Activated CD4-positive, alpha-beta T cell treated with anti-CD3 and anti-CD28 coated beads, Interleukin-2, Interleukin-6, amounts not matched to agents 100 ng/mL and 50 ng/mL, durations not matched to agents 16 hours and 8 hours (primary cell): ENCODE data around the gene MBTD1.
A peak's percentile ranks its signal among the peaks of the same experiment; 100 is the strongest.
"Not testable (repeated sequence)": the region's sequence is repeated elsewhere in the genome, so short reads cannot be mapped to it uniquely, and the experiment has no call there.

ENCODE experiments used
- DNase-seq: peaks from one replicate; pipeline ENCODE4 v3.0.0-alpha.2; 2020

Gene MBTD1

DNA sequence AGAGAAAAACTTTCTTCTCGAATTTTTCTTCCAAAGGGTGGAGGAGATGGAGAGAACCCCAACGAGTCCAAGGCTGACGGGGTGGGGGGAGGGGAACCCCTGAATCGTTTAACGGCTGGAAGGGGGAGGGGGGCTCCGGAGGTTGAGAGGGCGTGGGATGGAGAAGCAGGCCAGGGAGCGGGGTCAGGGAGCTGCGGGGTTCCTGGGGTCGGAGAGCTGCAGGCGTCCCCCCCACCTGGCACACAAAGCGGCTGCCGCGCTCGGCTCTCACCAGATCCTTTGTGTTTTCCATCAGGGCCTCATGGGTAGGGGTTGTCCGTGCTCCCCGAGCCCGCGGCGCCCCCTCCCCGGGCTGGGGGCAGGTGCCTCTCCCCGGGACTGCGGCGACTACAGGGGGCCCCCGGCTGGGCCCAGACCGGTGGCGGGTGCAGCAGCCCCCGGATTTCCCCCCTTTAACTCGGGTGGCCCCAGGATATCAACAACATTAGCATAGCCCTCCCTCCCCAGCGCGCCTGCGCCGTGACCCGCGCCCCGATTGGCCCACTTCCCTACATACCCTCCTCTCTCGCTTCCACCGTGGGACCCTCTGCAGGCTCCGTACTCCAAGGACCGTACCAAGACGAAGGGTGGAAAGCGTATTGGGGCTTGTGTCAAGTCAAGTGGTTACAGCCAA, at the start of gene MBTD1:
Gene MBTD1 (minus strand): TSS at position 486 of the 673 bp plus-strand sequence. CDS start 34,888 bp downstream, outside the sequence.
- peak; percentile 97 for DNase-seq

DNA sequence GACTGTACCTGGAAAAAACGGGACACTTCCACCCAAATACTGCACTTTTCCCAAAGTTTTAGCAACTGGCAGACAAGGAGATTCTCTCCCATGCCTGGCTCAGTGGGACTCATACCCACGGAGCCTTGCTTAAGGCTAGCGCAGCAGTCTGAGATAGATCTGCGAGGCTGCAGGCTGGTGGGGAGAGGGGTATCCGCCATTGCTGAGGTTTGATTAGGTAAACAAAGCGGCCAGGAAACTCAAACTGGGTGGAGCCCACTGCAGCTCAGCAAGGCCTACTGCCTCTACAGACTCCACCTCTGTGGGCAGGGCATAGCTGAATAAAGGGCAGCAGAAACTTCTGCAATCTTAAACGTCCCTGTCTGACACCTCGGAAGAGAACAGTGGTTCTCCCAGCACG, 45.3 kb upstream of the MBTD1 start:
- DNase-seq: no peak

DNA sequence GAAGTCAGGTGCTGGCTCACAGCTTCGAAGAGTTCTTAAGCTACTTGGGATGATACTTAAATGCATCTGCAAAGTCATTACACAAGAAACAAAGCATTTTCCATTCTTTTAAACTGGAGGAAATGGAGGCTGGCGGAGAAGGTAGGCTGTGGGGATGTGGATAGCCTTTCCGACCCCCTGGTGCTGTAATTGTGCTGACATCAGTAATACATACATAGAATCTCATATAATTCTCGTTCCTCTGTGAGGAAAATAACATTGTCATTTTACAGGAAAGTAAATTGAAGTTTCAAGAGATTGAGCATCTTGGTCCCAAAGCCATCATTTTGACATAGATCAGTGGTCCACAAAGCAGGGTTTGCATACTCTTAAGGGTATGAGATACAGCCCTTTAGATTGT, 40.0 kb upstream of the MBTD1 start:
- no peak for DNase-seq

DNA sequence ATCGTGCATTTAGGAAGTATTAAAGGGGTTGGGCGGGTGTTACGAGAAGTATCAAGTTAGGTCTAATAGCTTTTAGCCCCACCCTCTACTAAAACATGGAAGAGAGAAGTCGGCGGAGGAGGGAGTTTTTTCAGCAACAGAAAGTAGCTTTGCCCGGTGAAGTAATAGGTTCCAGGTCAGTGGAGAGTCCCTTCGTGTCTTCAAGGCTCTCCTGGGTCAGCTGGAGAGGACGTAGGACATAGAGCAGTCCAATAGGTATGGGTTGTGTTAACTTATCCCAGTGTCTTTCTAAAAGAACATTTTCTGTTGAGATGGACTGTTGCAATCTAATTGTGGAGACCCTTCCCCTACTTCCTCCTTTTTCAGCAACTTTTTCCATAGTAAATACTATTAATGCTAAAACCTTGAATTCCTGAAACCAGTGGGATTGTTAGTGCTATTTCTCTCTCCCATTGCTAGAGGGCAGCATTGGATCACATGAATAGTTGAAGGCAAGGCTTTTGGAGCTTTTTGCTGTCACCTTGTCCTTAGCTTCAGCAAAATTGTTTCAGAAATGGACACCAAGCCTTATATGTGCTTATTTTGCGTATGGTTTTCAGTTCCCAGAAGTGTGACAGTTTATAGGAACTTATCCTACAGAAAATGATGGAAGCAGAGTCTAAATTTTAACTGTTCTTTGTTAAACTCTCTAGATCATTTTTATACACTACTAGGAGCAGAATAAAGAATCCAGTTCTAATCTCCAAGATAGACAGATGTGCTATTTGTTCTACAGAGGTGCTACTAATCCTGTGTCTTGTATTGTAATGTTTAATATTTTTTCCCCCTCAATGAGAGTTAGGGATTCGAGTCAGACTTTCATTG, 38.9 kb upstream of the MBTD1 start:
- DNase-seq: peak; percentile 9

DNA sequence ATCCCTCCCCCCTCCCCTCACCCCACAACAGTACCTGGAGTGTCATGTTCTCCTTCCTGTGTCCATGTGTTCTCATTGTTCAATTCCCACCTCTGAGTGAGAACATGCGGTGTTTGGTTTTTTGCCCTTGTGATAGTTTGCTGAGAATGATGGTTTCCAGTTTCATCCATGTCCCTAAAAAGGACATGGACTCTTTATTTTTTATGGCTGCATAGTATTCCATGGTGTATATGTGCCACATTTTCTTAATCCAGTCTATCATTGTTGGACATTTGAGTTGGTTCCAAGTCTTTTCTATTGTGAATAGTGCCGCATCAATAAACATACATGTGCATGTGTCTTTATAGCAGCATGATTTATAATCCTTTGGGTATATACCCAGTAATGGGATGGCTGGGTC, 34.5 kb upstream of the MBTD1 start:
- DNase-seq: not testable (repeated sequence)

DNA sequence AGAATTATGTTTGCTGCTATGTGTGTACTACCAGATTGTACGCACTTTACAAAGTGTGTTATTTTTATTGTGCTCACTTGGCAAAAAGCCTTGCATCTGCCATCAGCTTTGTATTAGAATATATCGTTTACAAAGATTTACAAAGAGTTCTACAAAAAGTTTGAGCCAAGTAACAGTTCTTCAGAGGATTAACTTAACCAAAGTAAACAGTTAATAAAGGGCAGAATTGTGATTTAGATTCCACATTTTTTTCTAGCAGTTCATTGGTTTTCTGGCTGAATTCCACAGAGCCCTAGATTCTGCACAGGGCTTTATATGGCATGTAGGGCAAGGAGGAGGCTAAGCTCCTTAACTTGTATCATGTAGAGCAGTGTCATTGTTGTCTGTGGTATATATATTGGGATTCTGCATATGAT, 29.9 kb upstream of the MBTD1 start:
- no peak for DNase-seq

DNA sequence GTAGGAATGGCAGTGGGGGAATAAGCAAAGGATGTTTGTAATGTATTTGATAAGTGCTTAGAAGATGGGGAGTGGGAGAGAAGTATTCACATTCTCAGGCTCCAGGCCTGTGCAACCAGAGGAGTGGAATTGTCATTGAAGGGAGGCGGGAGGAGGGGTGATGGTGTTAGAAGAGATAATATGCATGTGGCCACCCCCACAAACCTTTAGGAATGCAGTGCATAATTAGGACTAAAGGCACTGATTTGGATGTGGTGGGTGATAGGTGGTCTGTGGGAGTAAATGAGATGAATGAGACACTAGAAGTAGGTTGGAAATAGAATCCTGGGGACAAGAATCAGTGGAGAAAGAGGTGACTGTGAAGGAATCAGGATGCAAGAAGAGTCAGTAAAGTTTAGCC, 27.6 kb upstream of the MBTD1 start:
- no peak for DNase-seq

DNA sequence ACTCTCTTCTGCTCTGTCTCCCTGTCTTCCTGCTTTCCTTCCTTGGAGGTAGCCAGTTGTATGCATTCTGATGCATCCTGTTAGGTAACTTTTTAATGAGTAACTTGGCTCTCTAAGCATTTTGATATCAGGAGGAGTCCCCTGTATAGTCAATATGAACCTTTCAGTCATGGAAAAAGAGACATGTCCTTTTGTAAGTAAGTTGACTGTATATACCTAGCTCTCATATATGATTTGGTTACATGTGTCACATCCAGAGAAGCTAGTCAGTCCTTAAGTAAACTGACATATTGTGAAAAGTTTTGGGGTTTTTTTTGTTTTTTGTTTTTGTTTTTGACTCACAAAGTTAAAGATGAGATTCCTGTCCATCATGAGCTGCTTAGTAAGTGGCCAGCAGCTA, 19.3 kb upstream of the MBTD1 start:
- DNase-seq: peak; percentile 5

DNA sequence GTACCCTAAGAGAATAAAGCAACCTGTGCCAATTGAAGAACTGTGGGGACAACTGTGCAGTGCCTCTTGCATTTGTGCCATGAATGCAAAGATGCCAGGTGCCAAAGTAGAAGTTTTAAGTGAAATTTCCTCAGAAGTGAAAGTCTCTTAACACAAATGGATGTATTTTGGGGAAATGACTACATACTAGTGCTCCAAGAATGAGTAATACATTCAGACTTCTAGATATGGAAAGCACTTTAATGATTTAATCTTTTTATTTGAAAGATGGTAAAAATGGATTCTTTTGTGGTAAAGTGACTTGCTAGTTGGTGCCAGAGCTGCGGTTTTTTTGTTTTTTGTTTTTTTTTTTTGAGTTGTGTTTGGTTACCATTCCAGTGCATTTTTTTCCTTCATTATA, 15.5 kb upstream of the MBTD1 start:
- peak; percentile 19 for DNase-seq

DNA sequence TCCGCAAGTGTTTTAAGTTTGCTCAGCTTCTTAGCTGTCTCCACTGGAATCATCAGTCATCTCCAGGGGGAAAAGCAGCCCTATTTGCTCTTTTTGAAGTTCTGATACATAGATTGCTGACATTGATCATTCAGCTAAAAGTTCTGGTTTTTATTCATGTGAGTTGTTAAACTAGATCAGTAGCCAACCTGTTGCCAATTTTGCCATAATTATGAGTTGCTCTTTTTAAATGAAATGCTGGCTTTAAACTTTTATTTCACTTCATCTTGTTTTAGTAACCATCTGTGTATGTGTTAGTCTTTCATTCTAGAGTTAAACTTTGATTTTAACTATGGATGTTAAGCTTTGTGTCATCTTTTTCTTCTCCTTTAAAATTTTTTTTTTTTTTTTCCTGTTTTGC, 13.0 kb upstream of the MBTD1 start:
- DNase-seq: no peak

DNA sequence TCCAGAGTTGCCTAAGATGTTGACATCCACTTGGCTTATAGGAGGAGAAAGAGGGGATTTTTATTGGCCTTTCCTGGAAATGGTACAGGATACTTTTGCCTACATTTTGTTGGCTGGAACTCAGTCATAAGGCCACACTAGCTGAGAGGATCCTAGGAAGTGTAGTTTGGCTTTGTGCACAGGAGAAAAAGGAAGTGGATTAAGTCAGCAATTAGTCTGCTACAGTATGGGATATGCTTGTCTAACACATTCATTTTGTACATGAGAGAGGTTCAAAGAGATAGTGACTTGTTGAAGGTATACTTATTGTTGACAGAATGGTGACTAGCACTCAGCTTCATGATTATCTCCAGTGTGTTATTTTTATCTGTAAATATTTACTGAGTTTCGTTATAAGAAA, 10.8 kb upstream of the MBTD1 start:
- DNase-seq: no peak

DNA sequence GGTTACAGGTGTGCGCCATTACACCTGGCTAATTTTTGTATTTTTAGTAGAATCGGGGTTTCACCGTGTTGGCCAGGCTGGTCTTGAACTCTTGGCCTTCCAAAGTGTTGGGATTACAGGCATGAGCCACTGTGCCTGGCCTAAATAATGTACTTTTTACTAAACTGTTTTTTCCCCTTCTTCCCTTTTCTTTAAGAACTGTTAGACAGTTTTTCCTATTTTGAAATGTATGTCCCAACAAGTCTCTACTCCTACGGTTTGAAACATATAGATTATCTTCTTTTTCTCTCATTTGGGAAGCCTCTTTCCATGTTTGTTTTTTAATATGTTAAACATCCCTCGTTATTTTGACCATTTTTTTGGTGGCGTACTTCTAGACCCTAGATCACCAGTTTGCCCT, 10.1 kb upstream of the MBTD1 start:
- no peak for DNase-seq

DNA sequence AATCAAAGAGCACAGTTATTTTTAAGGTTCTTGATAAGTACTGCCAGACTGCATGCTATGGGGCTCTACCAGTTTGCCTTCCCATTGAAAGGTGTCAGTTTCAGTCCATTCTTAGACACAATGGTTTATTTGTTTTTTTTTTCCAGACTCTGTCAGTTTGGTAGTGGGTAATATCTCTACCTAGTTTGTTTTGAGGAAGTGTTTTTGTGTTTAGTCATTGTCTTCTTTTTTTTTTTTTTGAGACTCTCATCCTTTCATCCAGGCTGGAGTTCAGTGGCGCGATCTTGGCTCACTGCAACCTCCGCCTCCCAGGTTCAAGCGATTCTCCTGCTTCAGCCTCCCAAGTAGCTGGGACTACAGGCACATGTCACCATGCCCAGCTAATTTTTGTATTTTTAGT, 4.6 kb upstream of the MBTD1 start:
- peak; percentile 16 for DNase-seq

DNA sequence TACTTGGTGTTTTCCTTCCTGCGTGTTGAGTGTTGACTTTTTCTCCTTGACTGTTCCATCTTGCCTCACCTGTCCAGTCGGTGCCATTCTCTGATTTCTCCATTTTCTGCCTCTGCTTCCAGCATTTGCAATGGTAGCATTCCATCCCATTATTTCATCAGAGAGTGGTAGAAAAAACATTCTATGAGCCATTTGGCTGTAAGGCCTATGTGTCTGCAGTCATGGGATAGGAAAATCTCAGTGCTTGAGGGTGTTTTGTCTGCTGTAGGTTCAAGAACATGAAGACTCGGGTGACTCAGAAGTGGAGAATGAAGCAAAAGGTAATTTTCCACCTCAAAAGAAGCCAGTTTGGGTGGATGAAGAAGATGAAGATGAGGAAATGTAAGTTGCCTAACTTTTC, 3.2 kb upstream of the MBTD1 start:
- DNase-seq: peak; percentile 25

DNA sequence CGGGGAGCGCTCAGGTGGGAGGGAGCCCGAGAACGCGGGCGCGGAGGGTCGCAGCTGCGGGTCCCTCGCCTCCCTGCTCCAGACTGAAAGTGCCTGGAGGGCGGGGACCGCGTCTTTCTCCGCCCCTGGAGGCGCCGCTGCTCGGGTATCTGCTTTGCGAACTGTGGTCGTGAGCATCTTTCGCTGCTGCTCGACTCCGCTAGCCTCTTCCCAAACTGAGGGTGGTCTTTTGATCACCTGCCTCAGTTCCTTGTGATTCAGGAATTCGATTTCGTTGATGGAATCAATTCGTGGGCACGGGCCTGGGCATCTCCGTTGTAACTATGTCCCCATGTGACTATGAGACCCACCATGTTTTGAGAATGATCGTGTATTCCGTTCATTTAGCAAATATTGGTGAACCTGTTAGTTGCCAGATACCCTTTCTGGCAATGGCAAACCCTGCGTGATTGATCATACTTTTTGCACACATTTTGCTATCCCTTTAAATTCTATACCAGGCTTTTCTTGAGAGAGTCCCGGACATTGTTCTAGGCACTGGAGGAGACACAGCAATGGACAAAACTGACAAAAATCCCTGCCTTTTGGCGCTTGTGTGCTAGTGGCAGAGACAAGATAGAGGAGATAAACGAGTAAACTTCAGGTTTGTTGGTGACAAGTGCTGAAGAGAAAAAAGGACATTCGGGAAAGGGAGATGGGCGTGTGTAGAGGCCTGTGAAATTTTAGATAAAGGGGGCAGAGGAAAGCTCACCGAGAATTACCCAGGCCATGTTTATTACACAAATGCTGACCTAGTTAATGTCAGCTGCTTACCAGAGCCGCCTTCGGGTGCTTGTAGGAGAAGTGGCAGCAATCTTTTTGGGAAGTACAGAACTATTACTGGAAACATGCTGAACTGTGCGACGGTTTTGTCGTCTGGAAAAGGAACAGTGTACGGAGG, 1.4 kb upstream of the MBTD1 start:
- no peak for DNase-seq

DNA sequence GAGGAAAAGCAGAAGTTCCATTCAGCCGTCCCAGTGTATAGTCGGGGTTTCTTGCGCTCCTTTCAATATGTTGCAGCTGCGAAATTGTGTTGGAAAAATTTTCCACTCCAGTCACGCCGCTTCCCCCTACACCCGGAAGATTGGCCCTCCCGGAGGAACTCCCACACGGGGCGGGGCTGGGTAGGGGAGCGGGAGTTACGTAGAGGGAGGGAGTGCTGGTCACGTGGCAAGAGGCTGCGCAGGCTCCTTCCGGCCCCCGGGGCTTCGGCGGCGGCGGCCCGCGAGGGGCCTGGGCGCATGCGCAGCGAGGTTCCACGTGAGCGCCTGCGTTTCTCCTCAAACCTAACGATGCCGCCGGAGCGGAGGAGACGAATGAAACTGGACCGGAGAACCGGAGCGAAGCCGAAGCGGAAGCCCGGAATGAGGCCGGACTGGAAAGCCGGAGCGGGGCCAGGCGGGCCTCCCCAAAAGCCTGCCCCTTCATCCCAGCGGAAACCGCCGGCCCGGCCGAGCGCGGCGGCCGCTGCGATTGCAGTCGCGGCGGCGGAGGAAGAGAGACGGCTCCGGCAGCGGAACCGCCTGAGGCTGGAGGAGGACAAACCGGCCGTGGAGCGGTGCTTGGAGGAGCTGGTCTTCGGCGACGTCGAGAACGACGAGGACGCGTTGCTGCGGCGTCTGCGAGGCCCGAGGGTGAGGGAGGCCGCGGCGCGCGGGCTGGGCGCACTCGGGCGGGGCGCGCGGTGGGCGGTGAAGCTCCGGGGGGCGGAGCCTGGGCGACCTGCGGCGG, 581 bp upstream of the MBTD1 start, which contains the start of gene UTP18:
Gene UTP18 (plus strand): TSS at position 310 of the 787 bp plus-strand sequence. CDS start 39 bp downstream, at position 349.
- peak; percentile 97 for DNase-seq

DNA sequence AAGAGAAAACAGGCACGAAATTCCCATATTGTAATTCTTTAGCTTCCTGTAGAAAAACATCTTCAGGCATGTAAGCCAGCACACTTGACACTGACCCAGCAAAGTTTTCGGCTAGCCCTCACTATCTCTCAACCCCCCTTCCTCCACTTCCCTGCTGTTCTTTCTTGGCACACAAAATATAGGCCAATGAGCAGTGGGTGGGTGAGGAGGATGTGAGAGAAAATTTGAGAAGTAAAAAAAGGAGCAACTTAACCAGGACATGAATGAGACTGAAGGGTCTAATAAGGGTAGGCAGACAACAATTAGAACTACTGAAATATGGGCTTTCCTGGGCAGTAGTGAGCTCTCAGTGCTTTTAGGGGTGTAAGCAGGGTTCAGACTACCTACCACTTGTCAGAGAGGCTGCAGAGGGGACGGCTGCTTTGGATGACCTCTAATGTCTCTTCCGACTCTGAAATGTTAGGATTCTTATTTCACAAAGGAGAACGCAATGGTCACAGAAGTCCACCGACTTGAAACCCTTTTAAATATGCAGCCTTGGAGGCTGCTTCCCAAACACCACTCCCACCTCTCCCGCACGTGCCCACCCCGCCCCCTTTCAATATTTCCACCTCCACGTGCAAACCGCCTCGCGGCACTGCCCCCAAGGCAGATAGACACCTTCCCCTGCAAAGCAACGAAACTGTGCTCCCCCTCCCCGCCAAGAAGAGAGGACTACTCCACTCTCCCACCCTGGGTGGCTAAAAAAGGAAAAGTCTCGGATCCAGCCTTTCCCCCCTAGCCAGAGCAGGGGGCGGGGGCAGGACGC, 889 bp downstream of the MBTD1 start:
- peak; percentile 18 for DNase-seq

DNA sequence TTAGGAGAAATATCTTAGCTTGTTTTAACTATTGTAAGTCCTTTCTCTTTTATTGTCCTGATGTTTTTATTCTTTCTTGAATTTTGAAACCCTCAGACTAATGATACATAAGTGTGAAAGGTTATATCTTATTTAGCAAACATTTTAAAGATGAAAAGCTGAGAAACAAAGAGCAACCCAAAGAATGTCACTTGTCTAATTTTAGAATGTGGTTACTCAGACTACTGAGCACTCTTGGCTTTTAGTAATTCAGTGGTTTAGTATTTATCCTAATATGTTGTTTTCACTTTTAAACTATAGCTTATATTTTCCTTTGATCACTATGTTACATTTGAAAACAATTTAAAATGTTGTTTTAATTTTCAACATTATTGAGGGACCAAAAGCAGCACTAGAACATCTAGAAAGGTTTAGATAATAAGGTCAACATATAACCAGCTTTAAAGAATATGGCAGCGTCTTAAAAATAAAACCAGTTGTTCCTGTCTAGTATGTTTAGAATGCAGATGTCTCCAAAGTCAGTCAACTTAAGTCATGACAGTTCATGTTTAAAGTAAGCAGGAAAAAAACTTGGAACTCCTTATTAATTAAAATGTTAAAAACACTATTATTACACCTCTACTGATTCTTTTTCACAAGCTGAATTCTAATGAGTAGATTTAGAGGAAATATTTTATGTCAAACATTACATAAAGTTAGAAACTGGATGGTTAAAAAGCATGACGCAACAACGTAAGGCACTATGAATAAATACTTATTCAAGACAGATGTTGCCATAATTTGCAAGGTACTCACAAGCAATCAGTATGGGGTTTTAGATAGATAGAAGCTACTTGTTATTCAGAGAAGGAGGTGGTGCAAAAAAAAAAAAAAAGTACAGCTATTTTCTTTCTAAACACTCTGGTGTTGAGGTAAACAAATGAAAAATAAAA, 2.4 kb downstream of the MBTD1 start:
- no peak for DNase-seq

DNA sequence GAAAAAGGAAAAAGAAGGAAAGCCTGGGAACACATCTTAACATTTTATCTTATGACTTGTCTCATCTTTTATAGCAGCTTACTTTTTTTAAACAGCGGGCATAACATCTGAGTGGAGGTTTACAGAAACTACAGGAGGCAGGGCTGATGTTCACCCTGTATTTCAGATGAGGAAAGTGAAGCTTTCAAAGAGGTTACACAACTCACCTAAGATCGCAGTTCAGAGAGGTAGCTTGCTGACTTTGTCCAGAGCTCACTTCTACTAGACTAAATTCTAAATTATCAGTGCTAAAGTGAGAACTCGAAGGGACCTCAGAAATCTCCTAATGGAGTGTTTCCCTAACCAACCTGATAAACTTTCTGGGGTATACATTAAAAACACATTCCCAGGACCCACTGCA, 3.7 kb downstream of the MBTD1 start:
- DNase-seq: no peak

DNA sequence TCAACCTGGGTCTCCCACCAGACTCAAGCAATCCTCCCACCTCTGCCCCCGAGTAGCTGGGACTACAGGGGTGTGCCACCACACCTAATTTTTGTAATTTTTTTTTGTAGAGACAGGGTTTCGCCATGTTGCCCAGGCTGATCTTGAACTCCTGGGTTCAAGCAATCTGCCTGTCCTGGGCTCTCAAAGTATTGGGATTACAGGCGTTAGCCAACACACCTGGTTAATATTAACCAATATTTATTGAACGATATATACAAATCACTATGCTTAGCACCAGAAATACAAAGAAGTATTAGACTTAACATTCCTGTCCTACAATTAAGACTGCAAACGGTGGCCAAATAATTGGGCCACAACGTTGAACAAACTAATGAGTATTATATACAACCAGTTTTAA, 4.2 kb downstream of the MBTD1 start:
- no peak for DNase-seq
